NCI-H1048 (cell line): ENCODE data around the gene CDCP1.
A peak's percentile ranks its signal among the peaks of the same experiment; 100 is the strongest.
"Not testable (repeated sequence)": the region's sequence is repeated elsewhere in the genome, so short reads cannot be mapped to it uniquely, and the experiment has no call there.

Source experiments
- DNase-seq: peaks from one replicate; lab custom pipeline; 2025; lab: John Stamatoyannopoulos, UW

The CDCP1 gene

DNA sequence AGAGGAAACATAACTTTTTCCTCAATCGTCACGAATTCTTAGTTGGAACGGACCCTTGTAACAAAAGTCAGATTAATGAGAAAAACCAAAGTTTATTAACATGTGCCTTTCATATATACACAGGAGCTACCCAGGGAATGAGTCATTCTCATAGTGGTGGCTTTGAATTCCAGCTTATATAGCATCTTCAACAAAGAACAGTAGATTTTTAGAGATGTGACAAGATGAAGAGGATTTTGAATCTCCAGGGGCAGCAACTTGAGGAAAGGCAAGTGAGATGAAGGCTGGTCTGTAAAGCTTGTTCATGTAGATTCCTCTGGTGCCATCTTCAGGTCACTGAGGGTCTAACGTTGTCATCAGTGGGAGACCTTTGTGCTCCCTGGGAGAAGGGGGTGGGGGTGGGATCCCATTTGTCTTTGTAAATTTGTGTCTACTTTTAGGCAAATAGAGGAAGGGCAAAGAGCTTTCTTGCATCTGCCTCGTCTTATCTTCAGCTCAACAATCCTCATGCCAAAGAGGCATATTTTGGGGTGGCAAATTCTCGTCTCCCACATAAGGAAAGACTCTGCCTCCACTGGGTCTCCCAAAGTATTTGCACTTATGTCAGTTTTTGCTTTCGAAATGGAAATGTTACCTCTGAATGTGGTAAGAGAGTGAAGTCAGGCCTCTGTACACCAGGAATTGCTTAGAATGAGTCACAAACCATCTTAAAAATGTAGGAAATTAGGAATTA is 90.6 kb downstream of the CDCP1 start:
- no peak for DNase-seq

DNA sequence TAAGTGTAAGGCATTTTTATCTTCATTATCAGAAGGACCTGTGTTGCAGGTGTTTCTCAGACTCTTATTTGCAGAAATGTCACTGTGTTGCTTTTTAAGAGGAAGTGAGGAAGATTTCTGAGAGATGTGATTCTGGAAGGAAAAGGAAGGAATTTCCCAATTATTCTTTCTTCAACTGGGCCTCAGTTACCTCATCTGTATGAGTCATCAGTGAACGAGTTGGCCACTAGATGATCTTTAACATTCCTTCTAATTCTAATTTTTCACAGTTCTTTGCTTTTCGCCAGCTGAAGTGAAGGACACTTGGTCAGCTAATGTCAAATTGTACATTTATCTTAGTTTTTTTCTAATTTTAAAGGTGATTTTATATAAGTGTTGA is 91.2 kb downstream of the CDCP1 start:
- no peak for DNase-seq

DNA sequence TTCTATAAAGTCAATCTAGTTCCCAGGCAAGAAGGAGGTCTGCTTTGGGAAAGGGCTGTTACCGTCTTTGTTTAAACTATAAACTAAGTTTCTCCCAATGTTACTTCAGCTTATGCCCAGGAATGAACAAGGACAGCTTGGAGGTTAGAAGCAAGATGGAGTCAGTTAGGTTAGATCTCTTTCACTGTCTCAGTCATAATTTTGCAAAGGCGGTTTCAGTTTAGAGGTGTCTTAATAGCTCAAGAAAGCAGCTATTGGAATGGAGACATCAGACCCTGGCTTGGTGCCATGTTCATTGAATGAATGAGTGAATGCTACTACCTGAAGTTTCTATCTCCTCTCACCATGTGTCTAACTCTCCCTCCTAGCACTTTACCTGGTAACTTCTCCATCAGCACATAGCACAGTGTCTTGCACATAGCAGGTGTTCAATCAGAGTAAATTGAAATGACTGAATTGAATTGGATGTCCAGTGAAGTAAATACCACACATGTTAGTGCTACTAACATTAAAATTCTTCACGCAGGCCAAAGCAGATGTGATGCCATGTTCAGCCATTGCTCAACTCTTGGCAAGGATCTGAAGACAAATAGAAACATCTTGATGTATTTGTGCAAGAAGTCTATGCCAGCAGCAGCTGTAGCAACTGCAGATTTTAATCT is 91.9 kb downstream of the CDCP1 start:
- no peak for DNase-seq

DNA sequence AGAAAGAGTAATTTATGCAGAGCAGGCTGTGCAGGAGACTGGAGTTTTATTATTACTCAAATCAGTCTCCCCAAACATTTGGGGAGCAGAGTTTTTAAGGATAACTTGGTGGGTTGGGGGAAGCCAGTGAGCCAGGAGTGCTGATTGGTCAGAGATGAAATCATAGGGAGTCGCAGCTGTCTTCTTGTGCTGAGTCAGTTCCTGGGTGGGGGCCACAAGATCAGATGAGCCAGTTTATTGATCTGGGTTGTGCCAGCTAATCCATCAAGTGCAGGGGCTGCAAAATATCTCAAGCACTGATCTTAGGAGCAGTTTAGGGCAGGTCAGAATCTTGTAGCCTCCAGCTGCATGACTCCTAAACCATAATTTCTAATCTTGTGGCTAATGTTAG is 92.4 kb downstream of the CDCP1 start:
- DNase-seq = not testable (repeated sequence)

DNA sequence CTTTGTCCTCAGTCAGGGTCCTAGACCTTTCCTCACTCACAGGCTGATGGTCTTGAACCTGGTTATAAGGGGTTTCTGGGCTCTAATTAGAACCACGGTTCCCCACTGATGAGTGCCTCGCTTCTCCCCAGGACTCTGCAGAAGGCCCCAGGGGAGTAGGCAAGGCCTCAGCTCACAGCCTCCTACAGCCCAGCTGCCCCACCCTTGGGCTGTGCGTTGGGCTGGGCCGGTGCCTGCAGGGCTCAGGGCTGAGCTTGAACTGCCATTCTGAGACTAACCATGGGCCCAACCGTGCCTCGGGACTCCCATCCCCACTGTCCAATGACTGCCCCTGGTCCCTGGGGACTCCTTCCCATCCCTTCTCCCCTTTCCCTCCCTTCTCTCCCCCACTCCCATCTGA is 94.5 kb downstream of the CDCP1 start:
- DNase-seq = no peak

DNA sequence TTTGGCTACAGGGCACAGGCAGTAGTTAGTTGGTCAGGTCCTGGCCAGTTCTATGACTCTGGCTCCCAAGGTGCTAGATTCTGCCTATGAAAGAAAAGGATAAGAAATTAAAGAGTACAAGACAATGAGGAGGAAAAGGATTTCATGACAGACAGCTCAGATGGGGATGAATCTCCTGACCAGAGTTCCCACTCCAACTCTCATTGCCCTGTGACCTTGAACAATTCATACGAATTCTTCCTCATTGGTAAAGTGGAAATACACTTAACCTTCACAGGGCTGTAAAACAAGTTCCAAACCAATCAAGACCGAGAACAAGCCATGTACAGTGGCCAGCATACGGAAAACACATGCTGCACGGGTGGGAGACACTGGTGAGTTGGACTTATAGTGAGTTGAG is 96.4 kb downstream of the CDCP1 start:
- DNase-seq = no peak

DNA sequence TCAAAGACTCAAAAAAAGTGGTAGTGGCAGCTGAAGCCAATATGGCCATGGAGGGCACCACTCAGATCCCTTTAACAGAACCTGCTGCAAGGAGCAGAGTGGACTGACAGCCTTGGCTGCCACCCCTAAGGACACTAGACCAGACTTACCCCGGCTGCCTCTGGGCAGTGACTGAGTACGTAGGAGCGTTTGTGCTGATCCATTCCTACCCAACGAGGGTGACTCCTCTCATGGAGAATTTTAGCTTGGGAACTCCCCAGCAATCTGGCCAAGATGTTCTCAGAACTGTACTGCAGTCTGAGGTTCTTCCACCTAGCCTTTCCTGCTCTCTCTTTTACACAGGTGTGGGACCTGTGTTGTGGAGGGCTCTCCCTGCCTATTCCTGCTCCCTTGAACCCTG is 97.9 kb downstream of the CDCP1 start:
- no peak for DNase-seq

DNA sequence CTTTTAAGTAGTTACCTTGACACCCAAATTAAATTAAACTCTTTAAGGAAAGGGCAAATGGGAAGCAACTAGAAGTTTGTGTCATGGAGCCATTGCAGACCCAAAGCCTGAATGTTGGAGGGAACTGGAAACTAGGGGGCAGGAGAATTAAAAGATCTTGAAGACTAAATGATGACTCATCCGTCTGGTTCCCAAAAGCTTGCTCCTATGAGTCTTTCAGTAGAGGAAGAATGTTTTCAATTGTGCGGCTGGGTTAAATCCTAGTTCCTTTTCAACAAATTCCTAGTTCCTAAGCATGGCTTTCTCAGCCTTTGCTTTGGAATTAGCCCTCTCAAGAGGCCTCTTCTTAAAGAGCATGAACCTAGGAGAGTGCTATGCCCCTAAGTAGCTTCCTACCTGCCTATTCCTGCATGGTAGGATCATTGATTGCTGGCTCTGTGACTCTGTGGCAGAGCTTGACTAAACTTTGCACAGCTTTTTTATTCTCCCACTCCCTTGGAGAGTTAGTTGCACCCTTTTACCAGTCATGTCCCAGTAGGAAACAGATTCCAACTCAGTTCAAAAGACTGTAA is 102.4 kb downstream of the CDCP1 start:
- DNase-seq = no peak

DNA sequence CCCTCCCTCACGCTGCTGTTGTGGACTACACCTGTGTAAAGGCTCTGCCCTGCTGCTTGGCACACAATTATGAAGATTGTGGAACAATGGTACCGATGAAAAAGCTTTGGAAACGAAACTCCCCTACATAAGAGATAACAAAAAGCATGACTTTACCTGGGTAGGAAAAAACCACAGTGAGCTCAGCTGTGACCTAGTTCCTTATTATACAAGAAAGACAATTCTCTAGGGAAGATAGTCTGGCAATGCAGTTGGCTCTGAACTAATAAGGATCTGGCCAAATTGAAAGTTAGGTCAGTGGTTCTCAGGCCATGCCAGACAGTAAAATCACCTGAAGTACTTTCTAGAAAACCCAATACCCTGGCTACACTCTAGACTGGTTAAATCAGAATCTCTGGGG is 104.0 kb downstream of the CDCP1 start:
- no peak for DNase-seq

DNA sequence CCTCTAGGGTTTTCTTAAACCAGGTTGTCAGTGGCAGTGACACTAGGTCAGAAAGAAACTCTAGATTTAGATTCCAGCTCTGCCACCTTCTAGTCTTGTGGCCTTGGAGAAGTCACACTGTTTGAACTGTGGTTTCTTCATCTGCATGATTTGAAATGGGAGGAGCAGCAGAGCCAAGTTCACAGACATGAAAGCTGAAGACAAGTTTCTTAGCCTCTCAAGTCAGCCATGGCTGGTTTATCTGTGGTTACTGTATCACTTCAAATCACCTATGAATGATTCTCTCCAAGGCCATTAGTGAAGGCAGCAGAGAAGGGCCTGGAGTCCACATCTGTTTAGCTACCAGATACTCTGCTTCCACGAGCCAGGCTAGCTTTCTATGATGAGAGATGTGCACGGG is 104.5 kb downstream of the CDCP1 start:
- DNase-seq = no peak

DNA sequence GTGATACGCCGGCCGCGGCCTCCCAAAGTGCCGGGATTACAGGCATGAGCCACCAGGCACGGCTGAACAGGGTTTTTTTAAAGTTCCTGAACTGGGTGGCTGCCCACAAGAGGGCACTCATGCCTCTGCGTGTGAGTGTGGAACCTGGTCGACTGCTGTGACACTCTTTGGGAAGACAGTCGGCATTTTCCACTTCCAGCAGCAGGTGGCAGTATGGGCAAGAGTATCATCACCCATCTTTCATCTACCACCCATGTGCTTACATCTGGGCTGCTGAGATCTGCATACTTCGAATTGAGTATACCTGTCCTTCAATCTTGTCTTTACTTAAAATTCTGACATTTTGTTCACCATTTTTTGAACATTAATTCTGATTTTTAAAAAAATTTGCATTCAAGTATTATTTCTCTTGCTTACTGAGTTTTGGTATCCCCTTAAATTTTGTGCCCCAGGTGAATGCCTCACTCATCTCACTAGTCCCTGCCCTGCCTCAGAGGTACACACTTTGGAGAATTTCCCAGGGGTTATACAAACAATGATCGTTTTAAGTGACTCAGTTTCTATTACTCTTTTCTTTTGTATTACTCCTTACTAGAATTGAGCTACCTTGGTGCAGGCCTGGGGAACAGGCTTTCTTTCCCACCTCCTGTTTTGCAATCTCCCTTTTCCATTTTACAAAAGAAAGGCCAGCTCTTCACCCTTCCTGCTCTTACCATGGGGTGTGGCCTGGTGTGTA is 108.3 kb downstream of the CDCP1 start:
- peak; percentile 61 for DNase-seq

DNA sequence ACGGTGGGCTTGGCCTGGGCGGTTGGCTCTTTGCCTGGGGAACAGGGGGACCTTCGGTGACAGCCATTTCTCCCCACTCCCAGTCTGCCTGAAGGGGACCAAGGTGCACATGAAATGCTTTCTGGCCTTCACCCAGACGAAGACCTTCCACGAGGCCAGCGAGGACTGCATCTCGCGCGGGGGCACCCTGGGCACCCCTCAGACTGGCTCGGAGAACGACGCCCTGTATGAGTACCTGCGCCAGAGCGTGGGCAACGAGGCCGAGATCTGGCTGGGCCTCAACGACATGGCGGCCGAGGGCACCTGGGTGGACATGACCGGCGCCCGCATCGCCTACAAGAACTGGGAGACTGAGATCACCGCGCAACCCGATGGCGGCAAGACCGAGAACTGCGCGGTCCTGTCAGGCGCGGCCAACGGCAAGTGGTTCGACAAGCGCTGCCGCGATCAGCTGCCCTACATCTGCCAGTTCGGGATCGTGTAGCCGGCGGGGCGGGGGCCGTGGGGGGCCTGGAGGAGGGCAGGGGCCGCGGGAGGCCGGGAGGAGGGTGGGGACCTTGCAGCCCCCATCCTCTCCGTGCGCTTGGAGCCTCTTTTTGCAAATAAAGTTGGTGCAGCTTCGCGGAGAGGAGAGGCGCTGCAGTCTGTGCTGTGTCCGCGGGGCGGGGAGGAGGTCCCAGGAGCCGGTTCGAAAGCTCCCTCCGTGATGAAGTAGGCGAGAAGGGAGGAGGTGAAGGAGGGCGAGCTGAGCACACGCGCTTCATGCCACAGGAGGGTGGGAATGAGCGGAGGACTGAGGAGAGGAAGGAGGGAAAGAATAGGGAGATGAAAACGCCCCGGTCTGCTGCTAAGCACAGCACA is 110.5 kb downstream of the CDCP1 start:
- no peak for DNase-seq

DNA sequence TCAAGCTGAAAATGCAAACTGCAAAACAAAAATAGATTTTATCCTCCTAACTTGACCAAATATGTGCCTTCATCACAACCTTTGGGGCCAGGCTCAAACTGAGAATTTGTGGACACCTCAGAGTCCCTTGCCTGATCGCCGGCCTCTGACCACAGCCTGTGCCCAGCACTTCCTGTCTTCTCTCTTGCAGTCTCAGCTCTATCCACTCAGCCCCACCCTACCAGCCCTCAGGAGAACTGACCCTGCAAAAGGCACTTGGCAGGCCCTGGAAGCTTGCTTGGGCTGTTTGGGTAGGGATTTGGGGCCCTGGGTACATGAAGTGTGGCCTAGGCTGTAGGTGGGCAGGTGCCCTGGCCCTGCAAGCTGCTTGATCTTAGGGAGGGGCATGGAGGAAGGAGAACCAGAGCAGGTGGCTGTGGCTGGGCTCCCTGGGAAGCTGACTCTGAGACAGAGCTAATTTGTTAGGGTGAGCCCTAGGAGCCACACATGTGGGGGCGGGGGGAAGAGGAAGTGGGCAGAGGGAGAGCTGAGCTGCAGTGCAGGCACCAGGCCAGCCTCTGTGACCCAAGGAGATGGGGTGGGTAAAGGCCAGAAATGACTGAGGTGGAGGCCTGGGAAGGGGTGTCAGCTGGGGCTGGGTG is 111.4 kb downstream of the CDCP1 start:
- no peak for DNase-seq

DNA sequence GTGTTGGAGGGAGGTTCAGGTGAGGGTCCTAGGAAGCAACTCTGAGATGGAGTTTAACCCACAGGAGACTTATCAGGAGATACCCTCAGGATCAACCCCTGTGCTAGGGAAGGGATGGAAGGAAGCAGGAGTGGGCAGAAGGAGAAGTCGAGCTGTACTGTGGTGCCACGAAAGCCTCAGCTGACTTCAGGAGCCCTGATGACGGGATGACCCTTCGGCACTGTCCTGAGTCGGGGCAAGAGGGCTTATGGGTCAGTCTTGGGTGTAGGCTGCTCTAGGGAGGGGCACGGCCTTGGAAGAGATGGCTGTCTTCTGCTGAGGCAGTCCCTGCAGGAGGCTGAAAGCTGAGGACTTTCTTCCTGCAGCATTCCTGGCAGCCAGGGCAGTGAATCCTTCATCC is 112.4 kb downstream of the CDCP1 start:
- DNase-seq = no peak
